Calu3 (cell line): Measurements from ENCODE around the gene ARMC12. TPM values are rescaled to one million over a fixed set of nuclear protein-coding genes. Genes with fewer than 3 reads are reported as not detected.
A peak's percentile ranks its signal among the peaks of the same experiment; 100 is the strongest.

Experiments used
- BruUV-seq: library from RNA; stranded (reverse); fragments of 400-500 nt; replicated peaks from 2 replicates; lab custom pipeline; 2021; lab: Mats Ljungman, UMichigan
- CTCF ChIA-PET: fragments of 300-600 bp; sonication (Branson Sonifier 250); formaldehyde crosslinking; loops from one replicate; lab custom pipeline; 2022; ENCODE audit warnings: antibody characterized with exemption; lab: Charles Lee
- DNase-seq: peaks from one replicate; pipeline ENCODE4 v3.0.0; 2022
- H3K27ac Mint-ChIP-seq: one replicate; pipeline ENCODE4 v1.8.0; 2022; ENCODE audit warnings: mixed read lengths; ENCODE audit not compliant: unreplicated experiment
- H3K27me3 Mint-ChIP-seq: one replicate; pipeline ENCODE4 v1.8.0; 2022; ENCODE audit warnings: mixed read lengths; ENCODE audit not compliant: unreplicated experiment
- H3K36me3 Mint-ChIP-seq: one replicate; pipeline ENCODE4 v1.8.0; 2022; ENCODE audit warnings: mild to moderate bottlenecking, moderate library complexity, mixed read lengths; ENCODE audit not compliant: insufficient read depth, unreplicated experiment
- H3K4me1 Mint-ChIP-seq: one replicate; pipeline ENCODE4 v1.8.0; 2022; ENCODE audit warnings: mild to moderate bottlenecking, low read depth, mixed read lengths; ENCODE audit not compliant: unreplicated experiment
- H3K4me3 Mint-ChIP-seq: one replicate; pipeline ENCODE4 v1.8.0; 2022; ENCODE audit warnings: mild to moderate bottlenecking, low read depth, moderate library complexity, mixed read lengths; ENCODE audit not compliant: unreplicated experiment
- H3K9me3 Mint-ChIP-seq: one replicate; pipeline ENCODE4 v1.8.0; 2022; ENCODE audit warnings: low read depth, mixed read lengths; ENCODE audit not compliant: unreplicated experiment
- CTCF ChIP-seq: fragments of 200-600 bp; IDR thresholded peaks from one replicate; pipeline ENCODE4 v1.8.0; 2022; ENCODE audit warnings: antibody characterized with exemption; ENCODE audit not compliant: unreplicated experiment
- intact Hi-C: fragments of 100-400 bp; cut with micrococcal nuclease; formaldehyde crosslinking; loops from one replicate; pipeline ENCODE4 v1.10.0; 2022; ENCODE audit not compliant: unreplicated experiment
- total RNA-seq: library from RNA; stranded (reverse); gene quantifications from 2 replicates; pipeline ENCODE4 v1.2.3, GENCODE V29; 2022

Gene ARMC12
- total RNA-seq, 1 experiment from 2014 or later = not detected

- Mint-ChIP-seq H3K9me3 (no peaks in the 10 kb centered on the region), H3K4me1 (peaks cover 13% of the 10 kb centered on the region), H3K4me3 (no peak overlapping the region), H3K36me3 (no peaks in the 10 kb centered on the region), H3K27ac (no peak overlapping the region), H3K27me3 (peaks cover 46% of the 10 kb centered on the region)
- DNase-seq = no peak
- no peak for TF ChIP-seq CTCF
- BruUV-seq = no TSS peak
- intact Hi-C loops = no loop called here
- CTCF ChIA-PET = no interaction called here
These were observed 16.8 kb upstream of the ARMC12 start for GRCh38 chr6:35719830-35720733.

- TF ChIP-seq CTCF = no peak
- Mint-ChIP-seq H3K36me3 (peaks cover 6% of the 10 kb centered on the region), H3K27me3 (peaks cover 24% of the 10 kb centered on the region), H3K4me3 (no peak overlapping the region), H3K4me1 (peaks cover 32% of the 10 kb centered on the region), H3K9me3 (no peaks in the 10 kb centered on the region), H3K27ac (no peak overlapping the region)
- no TSS peak for BruUV-seq
- no peak for DNase-seq
- CTCF ChIA-PET = no interaction called here
- intact Hi-C loops = no loop called here
These were observed 14.6 kb upstream of the ARMC12 start for GRCh38 chr6:35722121-35722761.

- H3K27me3 Mint-ChIP-seq = peaks cover 11% of the 10 kb centered on the region
- peaks cover 41% of the 10 kb centered on the region for H3K4me1 Mint-ChIP-seq
- BruUV-seq = no TSS peak
- H3K36me3 Mint-ChIP-seq = peaks cover 12% of the 10 kb centered on the region
- no peak for TF ChIP-seq CTCF
- CTCF ChIA-PET = no interaction called here
- no peaks in the 10 kb centered on the region for H3K9me3 Mint-ChIP-seq
- no peak for DNase-seq
- no peak overlapping the region for H3K4me3 Mint-ChIP-seq
- intact Hi-C loops = no loop called here
- H3K27ac Mint-ChIP-seq = no peak overlapping the region
These were observed 13.2 kb upstream of the ARMC12 start for GRCh38 chr6:35723587-35723986.

- peaks cover 6% of the 10 kb centered on the region for H3K27me3 Mint-ChIP-seq
- peak; percentile 9 for DNase-seq
- intact Hi-C loops = no loop called here
- no peak overlapping the region for H3K4me3 Mint-ChIP-seq
- CTCF ChIA-PET = no interaction called here
- no TSS peak for BruUV-seq
- no peak overlapping the region for H3K27ac Mint-ChIP-seq
- no peak for TF ChIP-seq CTCF
- no peaks in the 10 kb centered on the region for H3K9me3 Mint-ChIP-seq
- H3K36me3 Mint-ChIP-seq = peaks cover 12% of the 10 kb centered on the region
- peaks cover 45% of the 10 kb centered on the region for H3K4me1 Mint-ChIP-seq
These were observed 12.8 kb upstream of the ARMC12 start for GRCh38 chr6:35724059-35724458.
